PC-9 (cell line): ENCODE measurements around the gene KCNK7. TPM values are rescaled to one million over a fixed set of nuclear protein-coding genes. Genes with fewer than 3 reads are reported as not detected.

ENCODE experiments used
- BruUV-seq: library from RNA; stranded (reverse); fragments of 400-500 nt; replicated peaks from 2 replicates; lab custom pipeline; 2021; lab: Mats Ljungman, UMichigan
- CTCF ChIA-PET: fragments of 300-600 bp; sonication (Branson Sonifier 250); formaldehyde crosslinking; loops from one replicate; lab custom pipeline; 2022; ENCODE audit warnings: antibody characterized with exemption; lab: Charles Lee
- POLR2A ChIA-PET: fragments of 300-600 bp; sonication (Branson Sonifier 250); formaldehyde crosslinking; loops from one replicate; lab custom pipeline; 2022; ENCODE audit warnings: antibody characterized with exemption; ENCODE audit not compliant: unreplicated experiment; lab: Charles Lee
- DNase-seq, 2 experiments: peaks; one replicate each; pipeline versions ENCODE4 v3.0.0 to v3.0.0-alpha.2; 2015 to 2022; ENCODE audit warnings: mixed read lengths in 1 of 2
- H2AFZ ChIP-seq: fragments of 200-600 bp; sonication (generic); 2 replicates; pipeline ENCODE4 v1.8.1; 2017; ENCODE audit warnings: antibody characterized with exemption
- H3F3A ChIP-seq: fragments of 200-600 bp; sonication (generic); 2 replicates; pipeline ENCODE4 v1.8.1; 2017; ENCODE audit warnings: antibody characterized with exemption, mild to moderate bottlenecking, low read depth; ENCODE audit not compliant: insufficient read depth
- H3K27ac ChIP-seq: fragments of 200-600 bp; sonication (generic); 2 replicates; pipeline ENCODE4 v1.6.1; 2016; ENCODE audit warnings: mixed run types
- H3K27me3 ChIP-seq: fragments of 200-600 bp; sonication (generic); 2 replicates; pipeline ENCODE4 v1.6.1; 2016; ENCODE audit warnings: low read depth, mixed run types; ENCODE audit not compliant: insufficient read depth
- H3K36me3 ChIP-seq: fragments of 200-600 bp; sonication (generic); 2 replicates; pipeline ENCODE4 v1.6.1; 2016; ENCODE audit warnings: low read depth, mixed run types
- H3K4me1 ChIP-seq: fragments of 200-600 bp; sonication (generic); replicated peaks from 2 replicates; pipeline ENCODE4 v1.6.1; 2016; ENCODE audit warnings: mixed run types; ENCODE audit not compliant: insufficient read depth
- H3K4me2 ChIP-seq: fragments of 200-600 bp; sonication (generic); 2 replicates; pipeline ENCODE4 v1.6.1; 2017; ENCODE audit warnings: mixed run types
- H3K4me3 ChIP-seq: fragments of 200-600 bp; sonication (generic); 2 replicates; pipeline ENCODE4 v1.6.1; 2016; ENCODE audit warnings: mixed run types
- H3K79me2 ChIP-seq: fragments of 200-600 bp; sonication (generic); 2 replicates; pipeline ENCODE4 v1.6.1; 2017; ENCODE audit warnings: low read depth, mixed run types
- H3K9me2 ChIP-seq: fragments of 200-600 bp; sonication (generic); 2 replicates; pipeline ENCODE4 v1.8.1; 2017; ENCODE audit warnings: mild to moderate bottlenecking; ENCODE audit not compliant: insufficient read depth
- H3K9me3 ChIP-seq: fragments of 200-600 bp; sonication (generic); 2 replicates; pipeline ENCODE4 v1.8.1; 2016; ENCODE audit warnings: low read depth; ENCODE audit not compliant: insufficient read depth
- H4K20me1 ChIP-seq: fragments of 200-600 bp; sonication (generic); 2 replicates; pipeline ENCODE4 v1.8.1; 2017; ENCODE audit not compliant: insufficient read depth
- CTCF ChIP-seq: fragments of 200-600 bp; sonication (generic); conservative IDR thresholded peaks from 2 replicates; pipeline ENCODE4 v1.6.1; 2017; ENCODE audit warnings: mixed run types, antibody characterized with exemption, mild to moderate bottlenecking, moderate library complexity
- EZH2 ChIP-seq: fragments of 200-600 bp; sonication (generic); IDR thresholded peaks from 2 replicates; pipeline ENCODE4 v1.8.0; 2017; ENCODE audit warnings: antibody characterized with exemption, low read depth
- intact Hi-C: fragments of 100-400 bp; cut with micrococcal nuclease; formaldehyde crosslinking; loops from one replicate; pipeline ENCODE4 v1.10.0; 2022; ENCODE audit not compliant: unreplicated experiment
- total RNA-seq: library from RNA; stranded (reverse); gene quantifications from 2 replicates; pipeline ENCODE4 v1.2.3, GENCODE V29; 2021

KCNK7 gene
- total RNA-seq, 1 experiment from 2014 or later, result not detected

GRCh38 chr11:65591939-65592857 lies 3.4 kb downstream of the KCNK7 start:
- DNase-seq, result no peak
- Histone ChIP-seq H3K9me3 (no peaks in the 10 kb centered on the region), H3K9me2 (no peaks in the 10 kb centered on the region), H3K36me3 (no peaks in the 10 kb centered on the region), H3K27ac (no peak overlapping the region), H3K4me3 (no peak overlapping the region), H2AFZ (no peak overlapping the region), H3F3A (peaks cover 32% of the 10 kb centered on the region), H4K20me1 (no peaks in the 10 kb centered on the region), H3K27me3 (no peaks in the 10 kb centered on the region), H3K4me1 (0 out of 2 replicates have a peak, but pooled peaks cover 7% of the 10 kb centered on the region), H3K4me2 (no peak overlapping the region), H3K79me2 (no peaks in the 10 kb centered on the region)
- TF ChIP-seq EZH2, result no peak
- ChIA-PET CTCF (interaction anchor here (0.8 kb wide), 1 partner anchor 52 kb away, joined by 4 read pairs; no protein-coding TSS in a partner anchor), POLR2A (no interaction called here)
- intact Hi-C loops, result no loop called here
- no TSS peak for BruUV-seq

GRCh38 chr11:65590240-65590738 lies 5.3 kb downstream of the KCNK7 start:
- Histone ChIP-seq H3K27me3 (no peaks in the 10 kb centered on the region), H3K9me2 (no peaks in the 10 kb centered on the region), H3K79me2 (no peaks in the 10 kb centered on the region), H4K20me1 (no peaks in the 10 kb centered on the region), H3K4me1 (0 out of 2 replicates have a peak, but pooled peaks cover under 1% of the 10 kb centered on the region), H3F3A (peaks cover 42% of the 10 kb centered on the region), H3K27ac (no peak overlapping the region), H3K36me3 (no peaks in the 10 kb centered on the region), H3K4me3 (no peak overlapping the region), H3K9me3 (no peaks in the 10 kb centered on the region), H2AFZ (no peak overlapping the region), H3K4me2 (no peak overlapping the region)
- TF ChIP-seq CTCF (no peak), EZH2 (no peak)
- BruUV-seq, result no TSS peak
- CTCF ChIA-PET, result no interaction called here
- intact Hi-C loops, result no loop called here
- POLR2A ChIA-PET, result no interaction called here
- no peak for DNase-seq

- H3F3A ChIP-seq, result peaks cover 41% of the 10 kb centered on the region
- no TSS peak for BruUV-seq
- no peaks in the 10 kb centered on the region for H3K4me1 ChIP-seq
- no peaks in the 10 kb centered on the region for H3K9me3 ChIP-seq
- POLR2A ChIA-PET, result no interaction called here
- no peaks in the 10 kb centered on the region for H4K20me1 ChIP-seq
- H3K9me2 ChIP-seq, result no peaks in the 10 kb centered on the region
- H3K27ac ChIP-seq, result no peak overlapping the region
- H3K27me3 ChIP-seq, result no peaks in the 10 kb centered on the region
- H3K4me2 ChIP-seq, result no peak overlapping the region
- no peak for TF ChIP-seq EZH2
- no peak for TF ChIP-seq CTCF
- no peak for DNase-seq
- H2AFZ ChIP-seq, result no peak overlapping the region
- intact Hi-C loops, result no loop called here
- no peaks in the 10 kb centered on the region for H3K79me2 ChIP-seq
- no peaks in the 10 kb centered on the region for H3K36me3 ChIP-seq
- CTCF ChIA-PET, result interaction anchor here (0.6 kb wide), 1 partner anchor 259 kb away, joined by 3 read pairs; no protein-coding TSS in a partner anchor
- H3K4me3 ChIP-seq, result no peak overlapping the region
Observed at GRCh38 chr11:65589444-65590239, 6.0 kb downstream of the KCNK7 start.
